NB4 (cell line): ENCODE results near the gene NPAS3.

Experiments used
- POLR2A ChIP-seq: IDR thresholded peaks from 2 replicates; pipeline ENCODE4 v1.6.1; 2011; ENCODE audit warnings: mild to moderate bottlenecking; ENCODE audit not compliant: insufficient read length; ENCODE audit errors: extremely low read depth
- TF ChIP-seq, protein P1 (sequence below): IDR thresholded peaks from one replicate; pipeline ENCODE4 v1.5.1; 2012; ENCODE audit warnings: low read depth, low read length

DNA sequence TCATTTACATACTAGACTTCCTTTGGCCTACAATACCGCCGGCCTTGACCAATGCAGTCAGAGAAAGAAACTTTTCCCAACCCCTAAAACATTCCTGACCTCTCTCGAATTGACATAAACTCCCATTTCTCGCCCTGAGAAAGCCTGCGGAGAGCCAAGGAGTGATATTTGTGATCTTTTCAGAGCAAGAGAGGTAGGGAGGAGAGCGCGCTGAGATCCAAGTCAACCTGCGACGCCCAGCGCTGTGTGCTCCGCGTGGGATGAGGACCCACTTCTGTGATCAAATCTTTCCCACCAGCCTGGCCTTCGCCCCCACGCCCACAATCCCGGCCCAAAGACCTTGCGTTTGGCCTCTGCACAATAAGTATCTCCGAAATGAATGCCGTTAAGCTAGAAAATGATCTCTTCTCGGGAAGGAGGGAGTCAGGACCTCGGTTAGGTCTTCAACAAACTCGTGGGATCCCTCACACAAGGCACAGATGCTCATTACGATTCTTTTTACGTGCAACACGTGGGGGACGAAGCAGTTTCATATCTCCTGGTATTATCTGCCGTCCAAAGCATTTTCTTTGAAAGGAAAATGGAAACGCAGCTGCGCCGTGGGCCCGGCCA lies 6.3 kb upstream of the NPAS3 start:
- TF ChIP-seq, protein P1, sequence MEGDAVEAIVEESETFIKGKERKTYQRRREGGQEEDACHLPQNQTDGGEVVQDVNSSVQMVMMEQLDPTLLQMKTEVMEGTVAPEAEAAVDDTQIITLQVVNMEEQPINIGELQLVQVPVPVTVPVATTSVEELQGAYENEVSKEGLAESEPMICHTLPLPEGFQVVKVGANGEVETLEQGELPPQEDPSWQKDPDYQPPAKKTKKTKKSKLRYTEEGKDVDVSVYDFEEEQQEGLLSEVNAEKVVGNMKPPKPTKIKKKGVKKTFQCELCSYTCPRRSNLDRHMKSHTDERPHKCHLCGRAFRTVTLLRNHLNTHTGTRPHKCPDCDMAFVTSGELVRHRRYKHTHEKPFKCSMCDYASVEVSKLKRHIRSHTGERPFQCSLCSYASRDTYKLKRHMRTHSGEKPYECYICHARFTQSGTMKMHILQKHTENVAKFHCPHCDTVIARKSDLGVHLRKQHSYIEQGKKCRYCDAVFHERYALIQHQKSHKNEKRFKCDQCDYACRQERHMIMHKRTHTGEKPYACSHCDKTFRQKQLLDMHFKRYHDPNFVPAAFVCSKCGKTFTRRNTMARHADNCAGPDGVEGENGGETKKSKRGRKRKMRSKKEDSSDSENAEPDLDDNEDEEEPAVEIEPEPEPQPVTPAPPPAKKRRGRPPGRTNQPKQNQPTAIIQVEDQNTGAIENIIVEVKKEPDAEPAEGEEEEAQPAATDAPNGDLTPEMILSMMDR: no peak
- TF ChIP-seq POLR2A: no peak
